K562 (cell line): ENCODE results near the gene BTF3L4. TPM values are rescaled to one million over a fixed set of nuclear protein-coding genes. Genes with fewer than 3 reads are reported as not detected.

Source experiments
- CREB3L1 ChIP-seq: fragments of 450-650 bp; IDR thresholded peaks from 2 replicates; pipeline ENCODE4 v1.6.1; 2014; ENCODE audit warnings: low read depth, mild to moderate bottlenecking, moderate library complexity, borderline replicate concordance
- E2F4 ChIP-seq: sonication (generic); formaldehyde crosslinking; IDR thresholded peaks from 2 replicates; pipeline ENCODE4 v1.8.0; 2022; ENCODE audit warnings: mild to moderate bottlenecking, low read depth, missing genetic modification reagents
- E2F6 ChIP-seq, 2 experiments: IDR thresholded peaks; 2 replicates each; pipeline ENCODE4 v1.6.1; 2011; ENCODE audit warnings: borderline replicate concordance in 1 of 2, control low read depth in 1 of 2, low read depth in 1 of 2, low read length in 1 of 2, mild to moderate bottlenecking in 1 of 2, mixed read lengths in 1 of 2, moderate library complexity in 1 of 2; ENCODE audit not compliant: insufficient read depth in 1 of 2, insufficient read length in 1 of 2, poor library complexity in 1 of 2, severe bottlenecking in 1 of 2; ENCODE audit errors: extremely low read depth in 1 of 2
- ESRRB ChIP-seq: fragments of 250-450 bp; sonication (Bioruptor Pico); IDR thresholded peaks from 2 replicates; pipeline ENCODE4 v1.5.0; 2020; ENCODE audit warnings: mild to moderate bottlenecking, moderate library complexity, borderline replicate concordance
- HCFC1 ChIP-seq: IDR thresholded peaks from 2 replicates; pipeline ENCODE4 v1.6.1; 2012; ENCODE audit warnings: low read depth, low read length, improper control_type of control experiment
- HDAC8 ChIP-seq: fragments of 450-650 bp; IDR thresholded peaks from 2 replicates; pipeline ENCODE4 v1.6.1; 2016; ENCODE audit warnings: mild to moderate bottlenecking, missing genetic modification characterization, moderate library complexity, missing compliant biosample characterization
- HMGXB4 ChIP-seq: sonication (generic); formaldehyde crosslinking; IDR thresholded peaks from 2 replicates; pipeline ENCODE4 v1.8.1; 2023; ENCODE audit warnings: mild to moderate bottlenecking, missing genetic modification reagents
- ID3 ChIP-seq, 2 experiments: fragments of 250-450 bp in 1 of 2; fragments of 450-650 bp in 1 of 2; sonication (Bioruptor Pico) in 1 of 2; IDR thresholded peaks; 2 replicates each; pipeline versions ENCODE4 v1.6.1 to v1.8.0; 2016 to 2021; ENCODE audit warnings: mild to moderate bottlenecking in 2 of 2, moderate library complexity in 2 of 2, missing compliant biosample characterization in 1 of 2, missing genetic modification characterization in 1 of 2
- MYC ChIP-seq, 2 experiments: fragments of 250-450 bp in 1 of 2; sonication (Bioruptor Pico) in 1 of 2; IDR thresholded peaks; 2 replicates each; pipeline versions ENCODE4 v1.5.1 to v1.6.1; 2012 to 2021; ENCODE audit warnings: low read depth in 2 of 2, borderline replicate concordance in 1 of 2, improper control_type of control experiment in 1 of 2, low read length in 1 of 2, mild to moderate bottlenecking in 1 of 2, moderate library complexity in 1 of 2
- NCOR1 ChIP-seq: fragments of 450-650 bp; IDR thresholded peaks from 2 replicates; pipeline ENCODE4 v1.6.1; 2016; ENCODE audit warnings: mild to moderate bottlenecking, moderate library complexity
- NRF1 ChIP-seq, 2 experiments: fragments of 450-650 bp; IDR thresholded peaks in 1 of 2; conservative IDR thresholded peaks in 1 of 2; 2 replicates each; pipeline ENCODE4 v1.6.1; 2014; ENCODE audit warnings: mild to moderate bottlenecking in 2 of 2
- PTTG1 ChIP-seq: fragments of 450-650 bp; IDR thresholded peaks from 2 replicates; pipeline ENCODE4 v1.6.1; 2016; ENCODE audit warnings: low read depth, mild to moderate bottlenecking, missing genetic modification characterization, missing compliant biosample characterization
- RBM14 ChIP-seq: fragments of 200-400 bp; formaldehyde crosslinking; IDR thresholded peaks from 2 replicates; pipeline ENCODE4 v1.6.1; 2018; ENCODE audit warnings: low read depth, mild to moderate bottlenecking, low read length, moderate library complexity, borderline replicate concordance; ENCODE audit not compliant: insufficient read depth
- SLC30A9 ChIP-seq: fragments of 250-450 bp; sonication (Bioruptor Pico); IDR thresholded peaks from 2 replicates; pipeline ENCODE4 v1.8.0; 2022; ENCODE audit warnings: mild to moderate bottlenecking, moderate library complexity
- TAF1 ChIP-seq: IDR thresholded peaks from 2 replicates; pipeline ENCODE4 v1.6.1; 2011; ENCODE audit warnings: mild to moderate bottlenecking, low read length, moderate library complexity; ENCODE audit not compliant: insufficient read depth, control insufficient read depth, severe bottlenecking; ENCODE audit errors: extremely low read depth
- ZC3H8 ChIP-seq: fragments of 450-650 bp; IDR thresholded peaks from 2 replicates; pipeline ENCODE4 v1.6.1; 2017
- ZNF175 ChIP-seq: fragments of 200-800 bp; sonication (Bioruptor generic); IDR thresholded peaks from 2 replicates; pipeline ENCODE4 v1.6.1; 2016; ENCODE audit warnings: low read depth, mild to moderate bottlenecking, missing genetic modification characterization, missing compliant biosample characterization
- ZNF589 ChIP-seq: fragments of 200-800 bp; sonication (Bioruptor generic); IDR thresholded peaks from 2 replicates; pipeline ENCODE4 v1.6.1; 2016; ENCODE audit warnings: low read depth, missing genetic modification characterization, missing compliant biosample characterization
- polyA plus RNA-seq, 8 experiments: library from polyadenylated mRNA; depleted of rRNA in 4 of 8; stranded (reverse) in 5 of 8; unstranded in 3 of 8; fragments of >200 nt; fragmentation: Nextera tagmentation in 2 of 8; fragmentation: Illumina TruSeq in 1 of 8; extraction: Ambion mirVana in 2 of 8; extraction: Trizol in 1 of 8; gene quantifications; 2 replicates each; pipeline versions ENCODE4 v1.2.1 to v1.2.3, GENCODE V29; 2011 to 2014; ENCODE audit warnings: inconsistent platforms in 1 of 8, missing spikeins in 1 of 8
- total RNA-seq, 7 experiments: library from RNA; depleted of rRNA in 6 of 7; stranded (reverse); fragments of >200 nt in 6 of 7; fragmentation: Illumina TruSeq in 2 of 7; extraction: Trizol in 2 of 7; gene quantifications; 2 replicates each; pipeline versions ENCODE4 v1.2.1 to v1.2.3, GENCODE V29; 2011 to 2021; ENCODE audit warnings: low replicate concordance in 1 of 7

Gene BTF3L4
- total and polyA plus RNA-seq, 9 of the 15 experiments (the other 6 are each of a cell fraction or from before 2014, with no cell fraction given): 40.1 to 106 (median 88.8) TPM

GRCh38 chr1:52033190-52034049 is 22.7 kb upstream of the BTF3L4 start, which contains the start of gene KTI12 (continued):
- TF ChIP-seq E2F6 (IDR thresholded peaks at IDR 0.05; ENCODE audit: borderline replicate concordance in 1 of 2, extremely low read depth in 1 of 2, insufficient read depth in 1 of 2, insufficient read length in 1 of 2, low read depth in 1 of 2, low read length in 1 of 2, poor library complexity in 1 of 2, severe bottlenecking in 1 of 2) (peak; percentile 42 to 56), HCFC1 (peak; percentile 75), CREB3L1 (peak; percentile 82; the same call in 1 of the 2 replicates), ZC3H8 (no peak), TAF1 (peak; percentile 85), SLC30A9 (no peak), NRF1 (conservative IDR thresholded peaks at IDR 0.05 in 1 of 2, IDR thresholded peaks at IDR 0.05 in 1 of 2) (peak; percentile 53 to 69), ID3 (CRISPR knock-in tag; IDR thresholded peaks at IDR 0.05) (no peak), ID3 (tag; IDR thresholded peaks at IDR 0.05) (no peak), ZNF589 (CRISPR knock-in tag) (no peak), PTTG1 (tag) (no peak), ESRRB (CRISPR knock-in tag) (no peak), NCOR1 (no peak), E2F4 (CRISPR knock-in tag) (peak; percentile 76; the same call in 1 of the 2 replicates), HMGXB4 (CRISPR knock-in tag) (peak; percentile 87), ZNF175 (CRISPR knock-in tag) (no peak), HDAC8 (tag) (no peak), RBM14 (no peak), MYC (IDR thresholded peaks at IDR 0.05; ENCODE audit: low read depth, low read length) (peak; percentile 84), MYC (CRISPR knock-in tag; IDR thresholded peaks at IDR 0.05; ENCODE audit: borderline replicate concordance, low read depth) (peak; percentile 84; the same call in 1 of the 2 replicates)
